ENCODE results near the gene PTPRK.

The PTPRK gene

DNA sequence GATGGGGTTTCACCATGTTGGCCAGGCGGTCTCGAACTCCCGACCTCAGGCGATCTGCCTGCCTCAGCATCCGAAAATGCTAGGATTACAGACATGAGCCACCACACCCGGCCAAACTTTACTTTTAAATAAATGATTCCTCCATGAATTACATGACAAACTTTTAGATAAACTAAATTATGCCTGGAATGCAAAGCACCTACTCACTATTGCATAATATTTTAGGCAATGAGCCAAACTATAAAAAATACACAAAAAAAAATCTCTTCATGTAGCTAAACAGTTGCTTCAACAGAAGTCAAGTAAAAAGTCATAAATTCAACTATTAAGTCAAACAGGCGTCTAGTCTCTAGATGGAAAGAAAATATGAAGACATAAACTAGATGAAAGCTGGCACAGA, 56.5 kb downstream of the PTPRK start:
- ChIA-PET POLR2A (no interaction called here), CTCF (no interaction called here)
- no peak for DNase-seq (ENCODE audit: extremely low spot score)
- TF ChIP-seq ELF4 (IDR thresholded peaks at IDR 0.05): no peak
- TF ChIP-seq HDGF (IDR thresholded peaks at IDR 0.05; ENCODE audit: borderline replicate concordance): no peak
- no peak for TF ChIP-seq LEF1 (IDR thresholded peaks at IDR 0.05; ENCODE audit: borderline replicate concordance)
- no peak for TF ChIP-seq FOXA1 (IDR thresholded peaks at IDR 0.05)
- no peak for TF ChIP-seq FOXM1 (IDR thresholded peaks at IDR 0.05; ENCODE audit: borderline replicate concordance)
- no peak for TF ChIP-seq CTBP1 (IDR thresholded peaks at IDR 0.05; ENCODE audit: borderline replicate concordance)
- TF ChIP-seq FOXK2 (IDR thresholded peaks at IDR 0.05): no peak
- TF ChIP-seq SP1 (IDR thresholded peaks at IDR 0.05): no peak

GRCh38 chr6:128461501-128461900, 58.9 kb downstream of the PTPRK start:
- no peak for DNase-seq (ENCODE audit: extremely low spot score)
- ChIA-PET CTCF (no interaction called here), POLR2A (interaction anchor here (0.6 kb wide), 1 partner anchor 58 kb away, joined by 3 read pairs; the partner anchor contains the start of gene PTPRK)
- no peak for TF ChIP-seq PKNOX1 (IDR thresholded peaks at IDR 0.05)
- TF ChIP-seq BHLHE40 (IDR thresholded peaks at IDR 0.05; ENCODE audit: borderline replicate concordance): no peak
- TF ChIP-seq LEF1 (IDR thresholded peaks at IDR 0.05; ENCODE audit: borderline replicate concordance): no peak
- no peak for TF ChIP-seq SP1 (IDR thresholded peaks at IDR 0.05)
- TF ChIP-seq FOXM1 (IDR thresholded peaks at IDR 0.05; ENCODE audit: borderline replicate concordance): no peak
- no peak for TF ChIP-seq SUZ12 (IDR thresholded peaks at IDR 0.05)
- TF ChIP-seq FOXK2 (IDR thresholded peaks at IDR 0.05): no peak
- TF ChIP-seq NFRKB (IDR thresholded peaks at IDR 0.05): no peak

DNA sequence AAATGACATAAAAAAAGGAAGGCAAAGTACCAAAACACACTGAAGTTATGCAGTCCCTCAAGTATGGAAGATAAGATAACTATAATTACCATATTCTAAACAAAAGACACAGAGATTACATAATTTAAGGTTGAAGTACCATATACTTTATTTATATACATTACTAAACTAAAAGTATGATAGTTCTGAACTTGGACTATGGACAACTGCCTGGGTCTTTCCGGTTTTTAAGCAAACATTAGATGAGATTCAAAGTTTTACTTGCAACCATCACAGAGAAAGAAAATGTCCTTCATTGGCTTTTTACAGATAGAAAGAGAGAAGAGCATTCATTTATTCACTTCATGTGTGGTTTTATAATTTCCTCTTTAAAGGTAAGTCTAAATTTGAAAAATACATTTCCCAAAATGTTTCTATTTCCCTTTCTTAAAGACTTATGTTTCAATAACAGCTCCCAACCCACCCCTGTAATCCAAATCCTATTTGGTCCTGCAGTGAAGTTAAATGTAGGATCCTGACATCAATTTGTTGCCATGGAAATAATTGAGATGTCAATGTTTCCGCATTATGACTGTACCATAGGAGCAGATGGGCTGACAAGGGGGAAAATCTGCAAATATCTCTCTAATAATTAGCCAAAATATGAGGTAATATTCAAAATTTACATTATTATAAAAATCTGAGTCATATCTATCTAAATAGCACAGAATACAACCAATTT, 63.7 kb downstream of the PTPRK start:
- ChIA-PET POLR2A (no interaction called here), CTCF (no interaction called here)
- no peak for DNase-seq (ENCODE audit: extremely low spot score)
- TF ChIP-seq L3MBTL2 (conservative IDR thresholded peaks at IDR 0.05) (no peak), SUZ12 (IDR thresholded peaks at IDR 0.05) (no peak), SP1 (IDR thresholded peaks at IDR 0.05) (no peak), FOXA1 (IDR thresholded peaks at IDR 0.05) (no peak), FOXK2 (IDR thresholded peaks at IDR 0.05) (no peak)

DNA sequence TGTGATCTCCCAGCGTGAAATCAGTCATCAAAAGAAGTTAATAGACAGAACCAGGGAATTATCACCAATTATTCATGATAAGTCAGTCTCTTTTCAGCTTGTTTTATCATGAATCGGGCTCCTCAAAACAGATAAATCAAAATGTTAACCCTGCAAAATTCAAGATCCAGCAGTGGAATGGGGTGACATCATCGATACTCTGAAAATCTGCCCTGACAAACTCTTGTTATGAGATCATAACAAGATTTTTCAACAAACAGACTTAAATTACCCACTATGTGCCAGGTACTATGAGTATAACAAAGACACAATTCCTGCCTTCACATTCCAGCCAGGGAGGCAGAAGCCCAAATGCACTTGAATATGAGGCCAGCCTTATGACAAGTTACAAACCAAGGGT, 64.4 kb downstream of the PTPRK start:
- TF ChIP-seq ZNF384 (IDR thresholded peaks at IDR 0.05): no peak
- no peak for TF ChIP-seq NFRKB (IDR thresholded peaks at IDR 0.05)
- CTCF ChIA-PET: no interaction called here
- POLR2A ChIA-PET: no interaction called here
- DNase-seq (ENCODE audit: extremely low spot score): no peak

GRCh38 chr6:128452713-128453112, 67.7 kb downstream of the PTPRK start:
- POLR2A ChIA-PET: no interaction called here
- CTCF ChIA-PET: no interaction called here
- DNase-seq (ENCODE audit: extremely low spot score): no peak
- TF ChIP-seq CTBP1 (IDR thresholded peaks at IDR 0.05; ENCODE audit: borderline replicate concordance) (no peak), FOXA1 (IDR thresholded peaks at IDR 0.05) (no peak), FOXM1 (IDR thresholded peaks at IDR 0.05; ENCODE audit: borderline replicate concordance) (no peak)

GRCh38 chr6:128446497-128446896, 73.9 kb downstream of the PTPRK start:
- POLR2A ChIA-PET: no interaction called here
- CTCF ChIA-PET: no interaction called here
- no peak for TF ChIP-seq LEF1 (IDR thresholded peaks at IDR 0.05; ENCODE audit: borderline replicate concordance)
- no peak for TF ChIP-seq TARDBP (IDR thresholded peaks at IDR 0.05)
- DNase-seq (ENCODE audit: extremely low spot score): no peak

GRCh38 chr6:128443553-128443952, 76.8 kb downstream of the PTPRK start:
- ChIA-PET POLR2A (no interaction called here), CTCF (no interaction called here)
- DNase-seq (ENCODE audit: extremely low spot score): no peak
- TF ChIP-seq LEF1 (IDR thresholded peaks at IDR 0.05; ENCODE audit: borderline replicate concordance) (no peak), NFRKB (IDR thresholded peaks at IDR 0.05) (no peak), SUZ12 (IDR thresholded peaks at IDR 0.05) (no peak), ELF4 (IDR thresholded peaks at IDR 0.05) (no peak), BHLHE40 (IDR thresholded peaks at IDR 0.05; ENCODE audit: borderline replicate concordance) (no peak), PKNOX1 (IDR thresholded peaks at IDR 0.05) (no peak), ARNT (IDR thresholded peaks at IDR 0.05) (no peak), ZNF384 (IDR thresholded peaks at IDR 0.05) (no peak), FOXA1 (IDR thresholded peaks at IDR 0.05) (no peak), FOXM1 (IDR thresholded peaks at IDR 0.05; ENCODE audit: borderline replicate concordance) (no peak), SP1 (IDR thresholded peaks at IDR 0.05) (no peak), L3MBTL2 (conservative IDR thresholded peaks at IDR 0.05) (no peak), HDGF (IDR thresholded peaks at IDR 0.05; ENCODE audit: borderline replicate concordance) (no peak), FOXK2 (IDR thresholded peaks at IDR 0.05) (no peak), TARDBP (IDR thresholded peaks at IDR 0.05) (no peak), CTBP1 (IDR thresholded peaks at IDR 0.05; ENCODE audit: borderline replicate concordance) (no peak)

DNA sequence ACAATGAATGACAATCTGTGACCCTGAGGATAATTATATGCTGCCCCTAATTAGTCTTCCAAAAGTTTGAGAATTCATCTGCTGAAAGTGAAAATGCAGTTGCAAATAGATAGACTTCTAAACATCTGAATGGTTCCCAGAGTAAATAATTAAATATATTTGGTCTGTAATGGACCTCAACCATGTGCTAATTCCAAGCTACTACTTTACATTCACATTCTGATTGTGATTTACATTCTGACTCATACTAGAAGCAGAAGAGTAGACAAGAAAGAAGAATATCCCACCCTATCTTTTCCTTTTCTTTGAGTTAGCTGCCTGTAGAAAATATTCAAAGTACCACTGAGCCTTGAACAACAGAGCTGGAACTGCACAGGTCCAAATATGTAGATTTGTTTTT, 80.8 kb downstream of the PTPRK start:
- POLR2A ChIA-PET: no interaction called here
- no peak for DNase-seq (ENCODE audit: extremely low spot score)
- TF ChIP-seq HDGF (IDR thresholded peaks at IDR 0.05; ENCODE audit: borderline replicate concordance): no peak
- TF ChIP-seq SP1 (IDR thresholded peaks at IDR 0.05): no peak
- TF ChIP-seq CTBP1 (IDR thresholded peaks at IDR 0.05; ENCODE audit: borderline replicate concordance): no peak
- TF ChIP-seq SUZ12 (IDR thresholded peaks at IDR 0.05): no peak
- no peak for TF ChIP-seq ARNT (IDR thresholded peaks at IDR 0.05)
- no peak for TF ChIP-seq NFRKB (IDR thresholded peaks at IDR 0.05)
- TF ChIP-seq FOXM1 (IDR thresholded peaks at IDR 0.05; ENCODE audit: borderline replicate concordance): no peak
- no peak for TF ChIP-seq FOXK2 (IDR thresholded peaks at IDR 0.05)
- TF ChIP-seq PKNOX1 (IDR thresholded peaks at IDR 0.05): no peak
- TF ChIP-seq L3MBTL2 (conservative IDR thresholded peaks at IDR 0.05): no peak
- CTCF ChIA-PET: no interaction called here

Data from HEK293T (cell line).